ENCODE results near the gene GPR171. TPM values are rescaled to one million over a fixed set of nuclear protein-coding genes. Genes with fewer than 3 reads are reported as not detected.

Gene GPR171
- total RNA-seq, 4 donors from 2014 or later = 0.55 to 0.68 TPM; not detected in 2

DNA sequence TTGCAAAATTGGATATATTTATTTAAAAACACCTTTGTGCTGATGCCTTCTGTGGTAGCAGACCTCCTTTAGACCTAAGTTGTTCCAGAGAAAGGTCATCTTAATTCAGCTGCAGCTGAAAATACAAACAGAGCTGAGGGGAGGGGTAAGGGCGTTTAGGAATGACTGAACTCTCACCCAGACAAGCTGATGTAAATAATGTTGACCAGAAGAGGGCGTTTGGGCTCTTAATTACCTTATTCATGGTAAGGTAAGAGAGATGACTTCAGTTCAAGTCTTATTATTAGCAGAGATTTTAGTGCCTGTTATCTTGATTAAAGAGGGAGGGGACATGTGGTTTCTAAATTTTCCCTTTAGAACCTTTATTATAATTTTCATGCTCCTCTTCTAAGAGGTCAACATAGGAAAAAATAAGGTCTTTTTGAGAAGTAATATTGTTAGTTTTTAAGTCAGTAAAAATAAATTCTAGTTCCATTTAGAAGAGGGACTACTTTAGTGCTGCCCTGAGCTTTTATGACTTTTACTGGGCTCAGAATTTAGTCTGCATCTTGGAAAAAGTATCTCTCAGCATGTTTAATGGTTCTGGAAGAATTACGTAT, 46.3 kb downstream of the GPR171 start:
- 34 to 42% methylated on average over 3 of the region's 3 CpGs for WGBS, 2 donors
- DNase-seq (ENCODE audit: low spot score in 2 of 2) = no peak

DNA sequence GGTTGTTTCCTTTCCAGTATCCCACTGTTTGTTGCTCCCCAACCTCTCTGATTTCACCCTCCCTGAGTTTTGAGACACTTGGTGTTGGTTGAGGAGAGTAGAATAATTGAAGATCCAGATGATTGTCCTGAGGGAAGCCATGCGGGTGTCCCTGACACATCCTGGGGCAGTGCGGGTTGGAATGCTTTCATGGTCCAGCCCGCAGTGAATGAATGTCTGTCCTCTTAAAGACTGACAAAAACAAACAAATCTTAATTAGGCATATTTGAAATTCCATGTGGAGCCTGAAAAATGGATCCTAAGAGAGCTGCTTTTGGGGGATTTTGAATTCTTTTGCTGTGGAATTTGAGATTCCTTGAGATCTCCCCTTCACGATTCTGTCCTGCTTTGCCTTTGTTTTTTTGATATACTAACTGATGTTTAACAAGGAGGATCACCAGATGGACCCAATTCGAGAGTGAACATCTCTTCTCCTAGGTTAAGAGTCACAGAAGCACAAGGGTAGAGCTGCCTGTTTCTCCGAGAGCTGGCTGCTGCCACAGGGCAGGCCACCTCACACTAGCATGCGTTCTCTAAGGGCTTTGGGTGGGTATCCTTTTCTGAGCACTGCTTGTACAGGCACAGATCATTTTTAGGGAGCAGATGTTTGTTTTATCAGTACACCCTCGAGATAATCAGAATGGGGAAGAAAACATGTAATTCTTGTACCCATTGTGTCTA, 47.4 kb downstream of the GPR171 start:
- DNase-seq (ENCODE audit: low spot score in 2 of 2) = no peak
- TF ChIP-seq CTCF (IDR thresholded peaks at IDR 0.05) = no peak
- TF ChIP-seq POLR2A (IDR thresholded peaks at IDR 0.05) = no peak
- intact Hi-C loops (cut with DNase I; ENCODE audit: low total_unique reads) = no loop called here
- 74 to 76% methylated on average over 8 of the region's 8 CpGs for WGBS, 2 donors
- no peak overlapping the region for H3K4me3 ChIP-seq (ENCODE audit: low read depth, poor library complexity, severe bottlenecking)

More for the DNA sequence above, 46.3 kb downstream of the GPR171 start:
- intact Hi-C loops (cut with DNase I; ENCODE audit: low total_unique reads) = no loop called here
- no peak overlapping the region for H3K4me3 ChIP-seq (ENCODE audit: low read depth, poor library complexity, severe bottlenecking)
- no peak for TF ChIP-seq POLR2A (IDR thresholded peaks at IDR 0.05)
- TF ChIP-seq CTCF (IDR thresholded peaks at IDR 0.05) = no peak

DNA sequence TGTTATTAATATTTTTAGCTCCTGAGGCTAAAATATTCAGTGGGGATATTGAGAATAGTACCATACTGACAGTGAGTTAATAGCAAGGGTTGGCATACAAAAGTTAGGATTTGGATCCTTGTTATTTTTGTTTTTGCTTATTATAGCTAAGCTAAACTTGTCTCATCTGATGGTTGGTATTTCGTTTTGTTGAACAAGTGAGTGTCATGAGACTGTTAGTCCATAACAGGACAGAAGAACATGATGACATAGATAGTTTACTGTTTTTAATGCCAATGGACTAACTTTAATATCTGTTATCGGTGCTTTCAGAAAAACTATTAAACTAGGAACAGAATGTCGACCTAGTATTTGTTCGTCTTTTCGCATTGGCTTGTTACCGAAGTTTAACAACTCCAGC, 48.5 kb downstream of the GPR171 start:
- 87% methylated on average over 6 of the region's 6 CpGs for whole genome bisulfite sequencing, 2 donors
- H3K4me3 ChIP-seq (ENCODE audit: low read depth, poor library complexity, severe bottlenecking) = no peak overlapping the region
- no peak for DNase-seq (ENCODE audit: low spot score in 2 of 2)
- intact Hi-C loops (cut with DNase I; ENCODE audit: low total_unique reads) = no loop called here
- TF ChIP-seq POLR2A (IDR thresholded peaks at IDR 0.05) = no peak
- TF ChIP-seq CTCF (IDR thresholded peaks at IDR 0.05) = no peak

DNA sequence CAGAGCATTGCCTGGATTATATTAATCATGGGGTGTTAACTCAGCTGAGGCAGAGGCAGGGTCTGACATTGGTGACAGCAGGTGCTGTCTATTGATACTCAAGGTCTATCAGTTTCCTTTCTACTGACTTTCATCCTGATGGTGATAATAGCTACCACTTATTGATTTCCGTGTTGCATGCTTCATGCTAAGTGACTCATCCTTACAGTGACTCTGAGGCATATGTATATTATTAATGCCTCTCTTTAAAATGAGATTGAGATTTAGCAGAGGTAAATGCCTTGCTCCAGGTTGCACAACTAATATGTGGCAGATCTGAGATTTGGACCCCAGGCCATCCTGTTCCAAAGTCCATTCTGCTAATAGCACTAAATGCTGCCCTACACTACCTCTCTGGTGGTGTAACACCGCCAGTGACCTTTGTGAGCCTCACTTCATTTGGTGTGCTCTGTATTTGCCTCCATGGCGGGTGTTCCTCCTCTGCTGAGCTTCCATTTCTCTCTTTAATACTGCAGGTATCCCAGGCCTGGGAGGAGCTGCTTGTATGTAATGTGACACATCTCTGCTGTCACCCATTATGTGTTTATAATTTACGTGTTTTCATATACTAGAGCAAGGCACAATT, 50.4 kb downstream of the GPR171 start:
- intact Hi-C loops (cut with DNase I; ENCODE audit: low total_unique reads) = no loop called here
- WGBS, 2 donors = 96 to 98% methylated on average over 4 of the region's 4 CpGs

More for the DNA sequence above, 50.4 kb downstream of the GPR171 start:
- DNase-seq (ENCODE audit: low spot score in 2 of 2) = no peak
- no peak overlapping the region for H3K4me3 ChIP-seq (ENCODE audit: low read depth, poor library complexity, severe bottlenecking)
- no peak for TF ChIP-seq POLR2A (IDR thresholded peaks at IDR 0.05)
- no peak for TF ChIP-seq CTCF (IDR thresholded peaks at IDR 0.05)

Other genes starting within 250 kb of the GPR171 start
- gene CLRN1, start 230.5 kb downstream of the GPR171 start, total RNA-seq = not detected
- under 1 TPM; 0.15 to 0.37 (median 0.22) TPM for gene MED12L, start 117.6 kb downstream of the GPR171 start, total RNA-seq
- gene P2RY14, start 75.3 kb upstream of the GPR171 start, total RNA-seq = 1 to 10 TPM; 1.8 to 3.7 (median 2.8) TPM
- gene GPR87, start 113.6 kb upstream of the GPR171 start, total RNA-seq = 10 to 100 TPM; 24.2 to 68.5 (median 55.4) TPM
- 1 to 10 TPM in 1 of 4 donors, under 1 TPM in 3; 0.34 to 1.2 (median 0.58) TPM for gene P2RY13, start 126.3 kb upstream of the GPR171 start, total RNA-seq
- 1 to 10 TPM in 1 of 4 donors, under 1 TPM in 2, not detected in 1; 0.34 to 2.1 (median 0.46) TPM for gene P2RY12, start 181.5 kb upstream of the GPR171 start, total RNA-seq

Measured in lower leg skin (tissue), 4 donors.